Cardiac septum (tissue), 1 donor: ENCODE results near the gene ZNF768. TPM values are rescaled to one million over a fixed set of nuclear protein-coding genes. Genes with fewer than 3 reads are reported as not detected.
"Not testable (repeated sequence)": the region's sequence is repeated elsewhere in the genome, so short reads cannot be mapped to it uniquely, and the experiment has no call there.

Source experiments
- DNase-seq: peaks from one replicate; pipeline ENCODE4 v3.0.0-alpha.2; 2020; ENCODE audit warnings: low spot score
- intact Hi-C: fragments of 100-400 bp; cut with DNase I; formaldehyde crosslinking; loops from one replicate; pipeline ENCODE4 v1.14.0; 2022
- total RNA-seq: library from RNA; stranded (reverse); fragmentation: NEBNext Ultra II Directional; extraction: Animal tissue kit (Norgen Biotek cat#: 25700); gene quantifications from one replicate; pipeline ENCODE4 v1.2.1, GENCODE V29; 2021
- donor health status: DM: no; HTN: no; CAD: no.

ZNF768 gene
- total RNA-seq, 1 donor from 2014 or later, result 49.8 TPM

DNA sequence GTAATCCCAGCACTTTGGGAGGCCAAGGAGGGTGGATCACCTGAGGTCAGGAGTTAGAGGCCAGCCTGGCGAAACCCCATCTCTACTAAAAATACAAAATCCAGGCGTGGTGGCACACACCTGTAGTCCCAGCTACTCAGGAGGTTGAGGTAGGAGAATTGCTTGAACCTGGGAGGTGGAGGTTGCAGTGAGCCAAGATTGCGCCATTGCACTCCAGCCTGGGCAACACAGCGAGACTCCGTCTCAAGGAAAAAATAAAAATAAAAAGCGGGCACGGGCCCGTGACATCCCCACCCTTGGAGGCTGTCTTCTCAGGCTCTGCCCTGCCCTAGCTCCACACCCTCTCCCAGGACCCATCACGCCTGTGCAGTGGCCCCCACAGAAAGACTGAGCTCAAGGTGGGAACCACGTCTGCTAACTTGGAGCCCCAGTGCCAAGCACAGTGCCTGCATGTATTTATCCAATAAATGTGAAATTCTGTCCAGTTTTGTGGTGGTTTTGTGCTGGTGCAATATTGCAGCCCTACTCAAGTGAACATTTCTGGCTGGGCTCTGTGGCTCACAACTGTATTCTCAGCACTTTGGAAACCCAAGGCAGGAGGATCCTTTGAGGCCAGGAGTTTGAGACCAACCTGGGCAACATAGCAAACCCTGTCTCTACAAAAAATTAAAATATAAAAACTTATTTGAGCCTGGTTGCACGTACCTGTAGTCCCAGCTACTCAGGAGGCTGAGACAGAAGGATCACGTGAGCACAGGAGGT is 3.5 kb downstream of the ZNF768 start:
- intact Hi-C loops, DNase-seq: not testable (repeated sequence)

DNA sequence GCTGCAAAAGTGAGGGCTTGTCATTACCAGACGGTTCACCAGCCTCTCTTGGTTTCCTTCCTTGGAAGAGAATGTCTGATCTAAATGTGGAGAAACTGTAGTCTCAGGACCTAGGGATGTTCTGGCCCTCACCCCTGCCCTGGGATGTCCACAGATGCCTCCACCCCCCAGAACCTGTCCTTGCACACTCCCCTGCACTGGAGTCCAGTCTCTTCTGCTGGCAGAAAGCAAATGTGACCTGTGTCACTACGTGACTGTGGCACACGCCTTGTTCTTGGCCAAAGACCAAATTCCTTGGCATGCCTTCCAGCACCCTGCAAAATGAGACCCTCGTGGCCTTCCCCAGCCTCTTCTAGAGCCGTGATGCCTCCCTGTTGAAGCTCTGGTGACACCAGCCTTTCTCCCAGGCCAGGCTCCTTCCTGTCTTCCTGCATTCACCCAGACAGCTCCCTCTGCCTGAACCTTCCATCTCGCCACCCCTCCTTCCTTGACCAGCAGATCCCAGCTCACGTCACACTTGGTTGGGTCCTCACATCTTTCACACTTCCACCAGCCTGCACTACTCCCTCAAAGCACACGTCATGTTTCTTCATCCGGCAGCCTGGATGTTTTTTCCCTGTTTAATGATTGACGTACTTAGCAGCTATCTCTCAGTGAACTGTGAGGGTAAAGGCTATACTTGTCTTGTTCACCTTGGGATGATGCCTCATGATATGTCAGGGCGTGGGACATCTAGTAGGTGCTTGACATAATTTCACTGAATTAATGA is 4.3 kb downstream of the ZNF768 start:
- no peak for DNase-seq
- intact Hi-C loops, result no loop called here

DNA sequence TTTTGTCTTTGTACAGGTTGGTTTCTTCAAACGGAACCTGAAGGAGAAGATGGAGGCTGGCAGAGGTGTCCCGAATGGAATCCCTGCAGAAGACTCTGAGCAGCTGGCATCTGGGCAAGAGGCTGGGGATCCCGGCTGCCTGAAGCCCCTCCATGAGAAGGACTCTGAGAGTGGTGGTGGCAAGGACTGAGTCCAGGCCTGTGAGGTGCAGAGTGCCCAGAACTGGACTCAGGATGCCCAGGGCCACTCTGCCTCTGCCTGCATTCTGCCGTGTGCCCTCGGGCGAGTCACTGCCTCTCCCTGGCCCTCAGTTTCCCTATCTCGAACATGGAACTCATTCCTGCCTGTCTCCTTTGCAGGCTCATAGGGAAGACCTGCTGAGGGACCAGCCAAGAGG is 4.9 kb downstream of the ZNF768 start:
- intact Hi-C loops, result no loop called here

DNA sequence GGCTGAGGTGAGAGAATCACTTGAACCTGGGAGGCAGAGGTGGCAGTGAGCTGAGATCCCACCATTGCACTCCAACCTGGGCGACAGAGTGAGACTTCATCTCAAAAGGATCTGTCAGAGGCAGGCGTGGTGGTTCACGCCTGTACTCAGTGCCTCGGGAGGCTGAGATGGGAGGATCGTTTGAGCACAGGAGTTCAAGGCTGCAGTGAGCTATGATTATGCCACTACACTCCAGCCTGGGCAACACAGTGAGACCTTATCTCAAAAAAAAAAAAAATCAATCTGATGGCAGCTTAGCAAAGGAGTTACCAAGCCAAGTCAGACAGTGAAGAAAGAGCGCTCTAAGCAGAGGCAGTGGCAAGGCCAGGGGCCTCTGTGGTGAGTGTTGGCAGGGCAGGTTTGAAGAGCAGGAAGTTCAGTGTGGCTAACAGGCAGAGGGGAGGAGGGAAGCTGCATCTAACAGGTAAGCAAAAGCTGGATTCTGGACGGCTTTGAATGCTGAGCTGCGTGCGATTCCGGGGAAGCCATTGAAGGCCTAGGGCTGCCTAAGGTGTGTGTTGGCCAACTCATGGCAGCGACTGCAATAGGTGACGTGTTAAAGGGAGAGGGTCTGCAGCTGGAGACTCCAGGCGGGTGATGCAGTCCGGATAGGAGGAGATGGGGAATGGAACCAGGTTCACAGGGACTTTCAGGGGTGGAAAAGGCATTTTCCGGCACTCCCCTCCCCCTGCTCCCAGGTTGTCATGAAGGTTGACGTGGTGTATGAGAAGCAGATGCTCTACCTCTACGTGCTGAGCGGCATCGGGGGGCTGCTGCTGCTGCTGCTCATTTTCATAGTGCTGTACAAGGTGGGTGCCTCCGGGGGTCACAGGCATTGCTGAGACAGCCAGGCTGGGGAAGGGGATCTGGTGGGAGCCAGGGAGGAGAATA is 7.0 kb downstream of the ZNF768 start:
- DNase-seq, result no peak
- intact Hi-C loops, result no loop called here

More for the DNA sequence above, 4.9 kb downstream of the ZNF768 start:
- no peak for DNase-seq

DNA sequence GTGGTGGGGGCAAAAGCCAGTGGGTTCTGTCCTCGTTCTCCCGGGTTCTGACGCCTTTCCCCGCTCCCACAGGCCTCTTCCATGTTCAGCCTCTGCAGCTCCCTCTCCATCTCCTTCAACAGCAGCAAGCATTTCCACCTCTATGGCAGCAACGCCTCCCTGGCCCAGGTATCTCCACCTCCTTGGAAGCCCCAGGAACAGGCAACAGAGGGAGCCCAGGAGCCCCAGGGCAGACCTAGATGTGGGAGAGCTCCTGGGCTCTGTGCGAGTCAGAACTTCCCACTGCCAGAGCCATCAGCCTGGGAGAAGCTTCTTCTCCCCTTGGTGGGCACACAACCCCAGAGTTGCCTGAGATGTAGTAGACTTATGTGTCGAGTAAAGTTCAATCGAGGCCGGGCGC is 7.8 kb downstream of the ZNF768 start:
- intact Hi-C loops, result no loop called here
- no peak for DNase-seq

DNA sequence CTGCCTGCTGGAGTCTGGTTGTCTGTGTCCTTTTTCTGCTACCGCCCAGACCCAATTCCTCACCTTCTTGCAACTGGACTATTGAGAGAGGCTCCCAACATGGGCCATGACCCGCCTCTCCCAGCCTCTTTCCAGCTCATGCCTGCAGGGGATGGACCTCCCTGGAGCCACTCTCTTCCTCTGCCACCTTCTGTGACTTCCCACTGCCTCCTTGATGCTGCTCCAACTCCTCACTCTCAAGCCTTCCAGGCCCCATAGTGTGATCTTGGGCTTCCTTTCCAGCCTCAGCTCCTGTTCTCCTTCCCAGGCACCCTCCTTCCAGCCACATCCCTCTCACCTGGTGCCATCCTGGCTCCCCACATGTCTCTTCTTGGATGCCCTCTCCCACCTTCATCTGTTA is 11.1 kb downstream of the ZNF768 start:
- no peak for DNase-seq
- intact Hi-C loops, result no loop called here

DNA sequence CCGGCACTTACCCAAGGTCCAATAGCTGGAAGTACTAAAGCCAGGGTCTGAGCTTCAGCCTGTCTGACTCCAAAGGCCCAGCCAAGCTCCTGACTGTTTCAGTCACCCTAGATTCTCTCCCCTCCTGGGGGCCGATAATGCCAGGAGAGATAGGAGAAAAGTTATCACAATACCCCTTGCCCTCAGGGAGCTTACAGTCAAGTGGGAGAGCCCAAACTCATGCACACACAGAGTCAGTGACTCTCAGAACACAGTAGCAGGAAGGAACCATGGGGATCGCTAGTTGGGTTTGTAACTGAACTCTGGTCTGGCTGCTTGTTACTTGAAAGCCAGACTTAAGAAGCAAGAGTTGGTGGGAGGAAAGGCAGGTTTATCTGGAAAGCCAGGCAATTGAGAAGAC is 14.9 kb downstream of the ZNF768 start:
- no peak for DNase-seq
- intact Hi-C loops, result no loop called here

DNA sequence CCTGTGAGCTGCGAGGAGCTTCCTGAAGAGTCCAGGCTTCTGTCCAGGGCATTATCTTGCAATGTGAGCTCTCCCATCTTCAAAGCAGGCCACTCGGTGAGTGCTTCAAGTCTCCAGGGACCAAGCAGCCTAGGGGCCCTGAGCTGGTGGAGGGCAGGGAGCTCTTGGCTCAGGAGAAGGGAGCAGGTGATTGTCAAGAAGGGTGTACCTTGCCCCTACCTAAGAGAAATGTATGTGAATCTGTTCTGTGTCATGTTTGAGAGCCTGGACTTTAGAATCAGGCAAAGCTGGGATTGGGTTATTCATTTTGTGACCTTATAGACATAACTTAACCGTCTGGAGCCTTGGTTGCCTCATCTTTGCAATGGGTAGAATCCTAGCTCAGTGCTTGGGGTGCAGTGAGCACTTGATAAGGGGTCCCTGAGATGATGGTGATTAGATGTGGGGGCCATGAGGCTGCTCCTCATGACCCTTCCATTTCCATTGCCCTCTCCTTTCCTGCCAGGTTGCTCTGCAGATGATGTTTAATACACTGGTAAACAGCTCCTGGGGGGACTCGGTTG is 15.9 kb downstream of the ZNF768 start:
- intact Hi-C loops, result no loop called here
- DNase-seq, result no peak

DNA sequence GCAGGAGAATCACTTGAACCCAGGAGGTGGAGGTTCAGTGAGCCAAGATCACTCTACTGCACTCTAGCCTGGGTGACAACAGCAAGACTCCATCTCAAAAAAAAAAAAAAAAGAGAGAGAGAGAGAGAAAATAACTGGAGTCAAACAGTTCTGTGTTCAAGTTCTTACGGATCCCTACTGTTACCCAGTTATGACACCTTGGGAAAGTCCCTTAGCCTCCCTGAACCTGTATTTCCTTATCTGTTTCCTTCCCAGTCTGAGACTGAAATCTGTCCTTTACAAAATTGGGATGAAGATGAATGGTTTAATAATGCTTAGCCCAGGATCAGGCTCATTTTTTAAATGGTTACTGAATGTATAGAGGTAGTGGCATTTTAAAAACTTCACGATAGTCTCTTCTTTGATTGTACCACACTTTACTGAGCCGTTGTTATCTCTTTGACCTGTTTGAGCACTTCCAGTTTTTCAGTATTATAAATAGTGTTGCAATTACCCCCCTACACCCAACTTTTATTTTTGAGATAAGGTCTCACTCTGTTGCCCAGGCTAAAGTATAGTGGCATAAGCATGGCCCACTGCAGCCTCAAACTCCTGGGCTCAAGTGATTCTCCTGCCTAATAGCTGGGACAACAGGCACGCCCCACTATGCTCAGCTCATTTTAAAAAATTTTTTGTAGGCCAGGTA is 17.1 kb downstream of the ZNF768 start:
- intact Hi-C loops, result no loop called here
- DNase-seq, result no peak

DNA sequence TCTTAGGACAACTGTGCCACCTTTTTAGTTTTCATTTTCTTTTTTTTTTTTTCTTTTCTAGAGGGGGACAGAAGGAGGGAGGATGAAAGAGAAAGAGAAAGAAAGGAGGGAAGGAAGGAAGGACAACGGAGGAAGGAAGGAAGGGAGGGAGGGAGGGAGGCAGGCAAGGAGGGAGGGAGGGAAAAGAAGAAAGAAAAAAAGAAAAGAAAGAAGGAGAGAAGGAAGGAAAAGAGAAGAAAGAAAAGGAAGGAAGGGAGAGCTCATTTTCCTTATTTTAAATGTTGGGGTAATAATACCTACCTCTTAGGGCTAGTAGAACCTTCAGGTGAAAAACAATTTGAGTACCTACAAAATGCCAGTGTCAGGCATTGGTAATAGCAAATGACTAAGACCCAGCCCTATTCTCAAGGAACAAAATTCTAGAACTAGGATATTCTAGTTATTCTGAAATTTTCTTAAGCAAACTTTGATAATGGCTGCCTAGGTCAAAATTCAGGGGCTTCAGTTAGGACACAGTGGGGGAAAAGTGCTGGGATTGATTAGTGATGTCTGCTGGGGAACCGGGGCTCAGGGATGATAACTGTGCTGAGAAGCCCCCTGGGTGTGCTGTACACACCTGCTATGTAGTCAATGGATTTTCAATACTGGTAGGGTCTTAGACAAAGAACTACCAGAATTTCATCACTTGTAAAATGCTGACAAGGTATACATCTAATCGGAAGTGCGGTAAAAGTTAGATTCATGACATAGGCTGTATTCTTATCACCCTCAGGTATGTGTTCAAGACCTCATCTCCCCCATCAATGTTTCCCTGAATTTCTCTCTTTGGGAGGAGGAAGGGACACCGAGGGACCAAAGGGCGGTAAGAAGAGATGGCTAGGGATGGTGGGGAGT is 22.7 kb downstream of the ZNF768 start:
- intact Hi-C loops, result no loop called here
- no peak for DNase-seq

DNA sequence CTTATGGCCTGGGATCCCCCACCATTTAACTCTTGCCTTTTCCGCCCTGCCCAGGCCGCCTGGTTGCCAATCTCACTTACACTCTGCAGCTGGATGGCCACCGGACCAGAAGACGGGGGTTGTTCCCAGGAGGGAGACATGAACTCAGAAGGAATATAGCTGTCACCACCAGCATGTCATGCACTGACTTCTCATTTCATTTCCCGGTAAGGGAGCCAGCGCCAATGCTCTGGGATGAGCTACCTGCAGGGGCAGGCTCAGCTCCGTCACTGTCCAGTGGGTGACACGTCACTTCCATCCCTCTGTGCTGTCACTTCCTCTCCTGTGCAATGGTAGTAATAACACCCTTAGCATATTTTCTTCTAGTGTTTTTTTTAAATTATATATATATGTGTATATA is 27.1 kb downstream of the ZNF768 start:
- DNase-seq, result no peak
- intact Hi-C loops, result no loop called here

DNA sequence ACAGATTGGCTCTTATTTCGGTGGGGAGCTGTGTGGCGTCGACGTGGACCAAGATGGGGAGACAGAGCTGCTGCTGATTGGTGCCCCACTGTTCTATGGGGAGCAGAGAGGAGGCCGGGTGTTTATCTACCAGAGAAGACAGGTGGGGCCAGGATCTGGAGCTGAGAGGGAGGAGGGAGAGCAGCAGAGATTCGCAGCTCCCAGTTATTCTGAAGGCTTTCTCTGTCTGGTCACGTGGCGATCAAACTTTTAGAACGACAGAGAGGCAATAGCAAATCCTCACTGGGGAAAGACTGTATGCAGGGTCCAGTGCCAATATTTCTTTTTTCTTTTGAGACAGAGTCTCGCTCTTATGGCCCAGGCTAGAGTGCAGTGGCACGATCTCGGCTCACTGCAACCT is 31.7 kb downstream of the ZNF768 start:
- intact Hi-C loops, result no loop called here
- no peak for DNase-seq

DNA sequence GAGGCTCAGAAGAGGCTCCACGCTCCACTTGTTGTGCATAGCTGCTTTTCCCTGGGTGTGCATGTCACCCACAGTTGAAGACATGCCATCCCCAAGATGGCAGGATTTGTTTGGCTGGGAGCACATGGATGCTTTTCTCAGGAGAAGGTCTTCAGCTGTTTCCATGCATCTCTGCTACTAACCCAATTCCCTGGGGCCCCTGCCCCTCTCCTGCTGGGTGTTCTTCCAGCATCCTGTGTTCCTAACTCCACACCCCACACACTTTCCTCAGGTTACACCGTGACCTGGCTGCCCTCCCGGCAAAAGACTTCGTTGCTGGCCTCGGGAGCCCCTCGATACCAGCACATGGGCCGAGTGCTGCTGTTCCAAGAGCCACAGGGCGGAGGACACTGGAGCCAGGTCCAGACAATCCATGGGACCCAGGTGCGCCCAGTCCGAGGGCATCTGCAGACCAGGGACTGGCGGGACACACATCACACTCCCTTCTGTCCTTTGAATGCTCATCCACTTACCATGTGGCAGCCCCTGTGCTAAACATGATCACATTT is 32.4 kb downstream of the ZNF768 start:
- no peak for DNase-seq
- intact Hi-C loops, result no loop called here

DNA sequence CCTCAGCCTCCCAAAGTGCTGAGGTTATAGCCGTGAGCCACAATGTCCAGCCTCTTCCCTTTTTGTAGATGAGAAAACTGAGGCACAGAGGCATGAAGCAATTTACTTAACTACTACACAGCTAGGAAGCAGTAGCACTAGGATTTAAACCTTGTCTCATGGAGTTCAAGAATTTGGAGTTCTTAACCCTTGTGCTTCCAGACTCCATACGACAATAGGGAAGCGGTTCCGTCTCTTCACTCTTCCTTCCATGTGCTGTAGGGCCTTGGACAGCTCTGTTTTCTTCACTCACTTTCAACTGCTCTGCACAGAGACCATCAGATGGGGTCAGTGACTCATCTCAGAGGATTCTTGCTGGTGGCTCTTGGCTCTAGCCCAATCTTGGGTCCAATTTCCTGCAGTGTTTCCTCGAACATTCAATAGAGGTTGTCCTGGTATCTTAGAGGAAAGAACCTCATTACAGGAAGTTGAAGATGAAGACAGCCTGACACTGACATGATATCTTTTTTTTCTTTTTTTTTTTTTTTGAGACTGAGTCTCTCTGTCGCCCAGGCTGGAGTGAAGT is 34.5 kb downstream of the ZNF768 start:
- intact Hi-C loops, result no loop called here
- DNase-seq, result no peak

DNA sequence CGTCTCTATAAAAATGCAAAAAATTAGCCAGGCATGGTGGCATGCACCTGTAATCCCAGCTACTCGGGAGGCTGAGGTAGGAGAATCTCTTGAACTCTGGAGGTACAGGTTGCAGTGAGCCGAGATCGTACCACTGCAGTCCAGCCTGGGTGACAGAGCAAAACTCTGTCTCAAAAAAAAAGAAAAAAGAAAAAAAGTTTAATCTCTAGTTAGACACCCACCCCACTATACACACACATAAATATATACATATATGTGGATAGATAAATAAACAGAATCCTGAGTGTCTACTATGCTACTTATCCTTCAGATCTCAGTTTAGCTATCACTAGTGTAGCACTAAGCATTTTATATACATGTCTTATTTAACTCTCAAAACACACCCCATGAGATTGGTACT is 35.1 kb downstream of the ZNF768 start:
- intact Hi-C loops, result no loop called here
- DNase-seq, result no peak

DNA sequence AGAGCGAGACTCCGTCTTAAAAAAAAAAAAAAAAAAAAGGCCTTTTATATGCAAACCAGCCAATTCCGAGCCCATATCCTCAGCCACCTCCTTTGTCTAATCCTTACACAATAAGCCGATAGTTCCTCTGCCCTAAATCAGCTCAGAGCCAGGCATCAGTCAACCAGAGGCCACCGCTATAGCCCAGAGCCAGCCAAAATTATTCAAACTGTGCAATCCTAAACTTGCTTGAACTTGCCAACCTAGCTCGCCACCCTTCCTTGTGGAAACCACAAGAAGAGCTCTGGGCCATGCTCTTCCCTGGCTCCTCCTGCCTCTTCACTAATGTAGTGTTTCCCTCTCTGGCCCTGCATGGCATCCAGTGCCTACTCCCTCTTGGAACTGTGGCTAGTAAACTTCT is 36.2 kb downstream of the ZNF768 start:
- intact Hi-C loops, result no loop called here
- no peak for DNase-seq

DNA sequence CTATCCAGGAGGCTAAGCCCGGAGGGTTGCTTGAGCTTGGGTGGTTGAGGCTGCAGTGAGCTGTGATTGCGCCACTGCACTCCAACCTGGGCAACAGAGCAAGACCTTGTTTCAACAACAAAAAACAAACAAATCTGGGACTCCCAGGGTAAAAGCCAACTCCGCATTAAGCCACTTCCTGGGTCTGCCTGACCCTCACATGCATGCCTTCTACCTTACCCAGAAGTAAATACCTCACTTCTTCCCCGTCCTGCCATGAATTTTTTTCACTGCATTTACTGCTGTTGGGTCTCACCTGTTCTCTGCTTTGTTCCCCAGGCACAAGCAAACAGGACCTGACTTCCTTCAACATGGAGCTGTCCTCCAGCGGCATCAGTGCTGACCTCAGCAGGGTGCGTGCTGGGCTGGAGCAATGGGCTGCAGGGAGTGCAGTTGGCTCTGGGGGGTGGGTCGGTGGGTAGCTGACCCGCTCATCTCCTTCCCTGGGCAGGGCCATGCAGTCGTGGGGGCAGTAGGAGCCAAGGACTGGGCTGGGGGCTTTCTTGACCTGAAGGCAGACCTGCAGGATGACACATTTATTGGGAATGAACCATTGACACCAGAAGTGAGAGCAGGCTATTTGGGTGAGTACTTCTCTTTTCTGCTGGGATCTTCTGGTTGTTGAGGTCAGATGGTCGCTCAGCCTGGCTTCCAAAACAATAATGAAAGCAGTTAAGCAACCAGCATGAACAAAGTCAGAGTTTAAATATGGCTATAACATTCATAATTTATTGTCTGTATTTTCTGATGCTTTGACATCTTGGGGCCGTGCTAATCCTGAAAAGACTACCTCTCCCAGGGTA is 37.4 kb downstream of the ZNF768 start:
- no peak for DNase-seq
- intact Hi-C loops, result no loop called here
